Measurements from ENCODE around the gene PLSCR2.

DNA sequence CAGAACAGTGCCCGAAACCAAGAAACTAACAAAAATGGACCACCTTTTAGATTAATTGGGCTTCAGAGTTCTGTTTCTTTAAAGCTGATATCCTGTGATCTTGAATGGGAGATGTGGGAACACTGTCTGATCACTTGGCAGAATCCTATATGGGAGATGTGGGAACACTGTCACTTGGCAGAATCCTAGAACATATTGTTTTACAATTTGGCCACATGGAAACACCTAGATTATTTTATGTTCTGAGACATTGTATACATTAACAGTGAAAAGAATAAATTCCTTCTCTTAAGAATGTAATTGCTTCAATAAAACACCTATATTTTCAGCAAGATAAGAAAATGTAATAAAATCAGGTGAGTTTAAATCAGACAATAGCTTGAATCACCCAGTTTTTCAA is 30.3 kb upstream of the PLSCR2 start:
- TF ChIP-seq, protein P1, sequence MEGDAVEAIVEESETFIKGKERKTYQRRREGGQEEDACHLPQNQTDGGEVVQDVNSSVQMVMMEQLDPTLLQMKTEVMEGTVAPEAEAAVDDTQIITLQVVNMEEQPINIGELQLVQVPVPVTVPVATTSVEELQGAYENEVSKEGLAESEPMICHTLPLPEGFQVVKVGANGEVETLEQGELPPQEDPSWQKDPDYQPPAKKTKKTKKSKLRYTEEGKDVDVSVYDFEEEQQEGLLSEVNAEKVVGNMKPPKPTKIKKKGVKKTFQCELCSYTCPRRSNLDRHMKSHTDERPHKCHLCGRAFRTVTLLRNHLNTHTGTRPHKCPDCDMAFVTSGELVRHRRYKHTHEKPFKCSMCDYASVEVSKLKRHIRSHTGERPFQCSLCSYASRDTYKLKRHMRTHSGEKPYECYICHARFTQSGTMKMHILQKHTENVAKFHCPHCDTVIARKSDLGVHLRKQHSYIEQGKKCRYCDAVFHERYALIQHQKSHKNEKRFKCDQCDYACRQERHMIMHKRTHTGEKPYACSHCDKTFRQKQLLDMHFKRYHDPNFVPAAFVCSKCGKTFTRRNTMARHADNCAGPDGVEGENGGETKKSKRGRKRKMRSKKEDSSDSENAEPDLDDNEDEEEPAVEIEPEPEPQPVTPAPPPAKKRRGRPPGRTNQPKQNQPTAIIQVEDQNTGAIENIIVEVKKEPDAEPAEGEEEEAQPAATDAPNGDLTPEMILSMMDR (IDR thresholded peaks at IDR 0.05) = no peak
- no peak for TF ChIP-seq POLR2A (IDR thresholded peaks at IDR 0.05)

Data from right lobe of liver (tissue), 4 donors.